Measurements from ENCODE around the gene NPTXR.

DNA sequence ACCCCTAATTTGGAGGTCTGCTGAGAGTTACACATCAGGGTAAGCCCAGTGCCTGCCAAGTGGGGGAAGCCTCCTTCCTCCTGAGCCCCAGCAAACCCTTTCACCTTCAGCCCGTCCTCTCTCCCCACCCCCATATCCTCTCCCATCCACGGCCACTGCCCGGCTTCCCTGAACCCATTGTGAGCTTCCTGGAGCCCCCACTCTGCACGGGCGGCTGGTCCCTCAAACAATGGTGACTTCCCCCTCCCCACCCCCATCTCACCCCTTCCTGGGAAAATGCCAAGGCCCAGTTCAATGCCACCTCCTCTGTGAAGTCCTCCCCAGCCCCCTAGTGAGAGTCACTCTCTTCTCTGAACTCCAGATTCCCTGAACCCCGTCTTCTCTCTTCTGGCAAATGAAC is 67.7 kb downstream of the NPTXR start:
- TF ChIP-seq, protein P1, sequence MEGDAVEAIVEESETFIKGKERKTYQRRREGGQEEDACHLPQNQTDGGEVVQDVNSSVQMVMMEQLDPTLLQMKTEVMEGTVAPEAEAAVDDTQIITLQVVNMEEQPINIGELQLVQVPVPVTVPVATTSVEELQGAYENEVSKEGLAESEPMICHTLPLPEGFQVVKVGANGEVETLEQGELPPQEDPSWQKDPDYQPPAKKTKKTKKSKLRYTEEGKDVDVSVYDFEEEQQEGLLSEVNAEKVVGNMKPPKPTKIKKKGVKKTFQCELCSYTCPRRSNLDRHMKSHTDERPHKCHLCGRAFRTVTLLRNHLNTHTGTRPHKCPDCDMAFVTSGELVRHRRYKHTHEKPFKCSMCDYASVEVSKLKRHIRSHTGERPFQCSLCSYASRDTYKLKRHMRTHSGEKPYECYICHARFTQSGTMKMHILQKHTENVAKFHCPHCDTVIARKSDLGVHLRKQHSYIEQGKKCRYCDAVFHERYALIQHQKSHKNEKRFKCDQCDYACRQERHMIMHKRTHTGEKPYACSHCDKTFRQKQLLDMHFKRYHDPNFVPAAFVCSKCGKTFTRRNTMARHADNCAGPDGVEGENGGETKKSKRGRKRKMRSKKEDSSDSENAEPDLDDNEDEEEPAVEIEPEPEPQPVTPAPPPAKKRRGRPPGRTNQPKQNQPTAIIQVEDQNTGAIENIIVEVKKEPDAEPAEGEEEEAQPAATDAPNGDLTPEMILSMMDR (IDR thresholded peaks at IDR 0.05): no peak
- TF ChIP-seq POLR2A (IDR thresholded peaks at IDR 0.05) (no peak), POLR2AphosphoS5 (IDR thresholded peaks at IDR 0.05) (no peak)
